Tibial artery (tissue), 4 donors: ENCODE measurements around the gene MDM2.
"Not testable (repeated sequence)": the region's sequence is repeated elsewhere in the genome, so short reads cannot be mapped to it uniquely, and the experiment has no call there.

Experiments used
- DNase-seq, 2 donors: peaks; one replicate each; pipeline ENCODE4 v3.0.0-alpha.2; 2019
- H3K27ac ChIP-seq, 2 donors: fragments of 200-600 bp; sonication (generic) in 1 of 2; 1 replicate in 1 of 2; 2 replicates in 1 of 2; pipeline ENCODE4 v1.5.1; 2018 to 2019; ENCODE audit warnings: mild to moderate bottlenecking in 1 of 2
- H3K27me3 ChIP-seq, 2 donors: fragments of 200-600 bp; sonication (generic) in 1 of 2; one replicate each; pipeline versions ENCODE4 v1.5.1 to v1.6.0; 2016 to 2019
- H3K36me3 ChIP-seq, 3 donors: fragments of 200-600 bp; sonication (generic) in 2 of 3; one replicate each; pipeline ENCODE4 v1.5.1; 2016 to 2019; ENCODE audit warnings: mild to moderate bottlenecking in 2 of 3
- H3K4me1 ChIP-seq, 4 donors: fragments of 200-600 bp; sonication (generic) in 2 of 4; 1 replicate in 3 of 4; 2 replicates in 1 of 4; pipeline ENCODE4 v1.5.1; 2016 to 2019
- H3K4me3 ChIP-seq, 2 donors: fragments of 200-600 bp; sonication (generic) in 1 of 2; 1 replicate in 1 of 2; 2 replicates in 1 of 2; pipeline ENCODE4 v1.5.1; 2018 to 2019; ENCODE audit warnings: mild to moderate bottlenecking in 2 of 2
- H3K9me3 ChIP-seq, 3 donors: fragments of 200-600 bp; sonication (generic) in 1 of 3; one replicate each; pipeline ENCODE4 v1.5.1; 2016 to 2019
- intact Hi-C: fragments of 100-400 bp; cut with DNase I; formaldehyde crosslinking; loops from one replicate; pipeline ENCODE4 v1.15.0; 2023; ENCODE audit warnings: low total_unique reads
- TF ChIP-seq, protein P1 (sequence below), 2 experiments: fragments of 200-600 bp in 1 of 2; fragments of 450-650 bp in 1 of 2; IDR thresholded peaks; one replicate each; pipeline ENCODE4 v1.5.1; 2017 to 2019; ENCODE audit warnings: antibody characterized with exemption in 2 of 2, mild to moderate bottlenecking in 1 of 2, moderate library complexity in 1 of 2

MDM2 gene

DNA sequence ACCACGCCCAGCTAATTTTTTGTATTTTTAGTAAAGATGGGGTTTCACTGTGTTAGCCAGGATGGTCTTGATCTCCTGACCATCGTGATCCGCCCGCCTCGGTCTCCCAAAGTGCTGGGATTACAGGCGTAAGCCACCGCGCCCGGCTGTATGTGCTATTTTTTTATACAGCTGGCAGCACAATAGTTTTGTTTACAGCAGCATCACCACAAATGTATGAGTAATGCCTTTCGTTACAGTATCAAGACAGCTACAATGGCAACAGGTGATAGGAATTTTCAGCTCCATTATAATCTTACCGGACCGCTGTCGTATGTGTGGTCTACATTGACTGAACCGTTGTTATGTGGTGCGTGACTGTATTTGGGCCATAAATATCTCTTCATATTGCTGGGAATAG lies 11.6 kb upstream of the MDM2 start:
- intact Hi-C loops, result no loop called here
- DNase-seq, result no peak
- no peaks in the 10 kb centered on the region for H3K9me3 ChIP-seq
- H3K27me3 ChIP-seq, result no peaks in the 10 kb centered on the region
- H3K36me3 ChIP-seq, result no peaks in the 10 kb centered on the region
- TF ChIP-seq, protein P1, sequence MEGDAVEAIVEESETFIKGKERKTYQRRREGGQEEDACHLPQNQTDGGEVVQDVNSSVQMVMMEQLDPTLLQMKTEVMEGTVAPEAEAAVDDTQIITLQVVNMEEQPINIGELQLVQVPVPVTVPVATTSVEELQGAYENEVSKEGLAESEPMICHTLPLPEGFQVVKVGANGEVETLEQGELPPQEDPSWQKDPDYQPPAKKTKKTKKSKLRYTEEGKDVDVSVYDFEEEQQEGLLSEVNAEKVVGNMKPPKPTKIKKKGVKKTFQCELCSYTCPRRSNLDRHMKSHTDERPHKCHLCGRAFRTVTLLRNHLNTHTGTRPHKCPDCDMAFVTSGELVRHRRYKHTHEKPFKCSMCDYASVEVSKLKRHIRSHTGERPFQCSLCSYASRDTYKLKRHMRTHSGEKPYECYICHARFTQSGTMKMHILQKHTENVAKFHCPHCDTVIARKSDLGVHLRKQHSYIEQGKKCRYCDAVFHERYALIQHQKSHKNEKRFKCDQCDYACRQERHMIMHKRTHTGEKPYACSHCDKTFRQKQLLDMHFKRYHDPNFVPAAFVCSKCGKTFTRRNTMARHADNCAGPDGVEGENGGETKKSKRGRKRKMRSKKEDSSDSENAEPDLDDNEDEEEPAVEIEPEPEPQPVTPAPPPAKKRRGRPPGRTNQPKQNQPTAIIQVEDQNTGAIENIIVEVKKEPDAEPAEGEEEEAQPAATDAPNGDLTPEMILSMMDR (IDR thresholded peaks at IDR 0.05), result no peak
- H3K4me3 ChIP-seq, result no peak overlapping the region
- no peaks in the 10 kb centered on the region for H3K4me1 ChIP-seq
- no peak overlapping the region for H3K27ac ChIP-seq

DNA sequence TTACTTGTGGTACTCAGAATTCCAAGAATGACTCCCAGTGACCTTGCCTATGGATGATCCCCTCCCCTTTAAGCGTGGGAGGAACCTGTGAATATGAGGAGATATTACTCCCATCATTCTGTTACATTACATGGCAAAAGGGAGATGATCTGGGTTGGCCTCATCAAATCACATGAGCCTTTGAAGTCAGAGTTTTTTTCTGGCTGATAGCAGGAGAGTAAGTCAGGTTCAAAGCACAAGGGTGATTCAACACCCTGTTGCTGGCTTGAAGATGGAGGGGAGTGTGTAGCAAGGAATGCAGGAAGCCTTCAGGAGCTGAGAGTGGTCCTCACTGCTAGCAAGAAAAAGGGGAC lies 9.1 kb upstream of the MDM2 start:
- intact Hi-C loops, result no loop called here
- H3K4me3 ChIP-seq, result no peak overlapping the region
- DNase-seq, result no peak
- no peaks in the 10 kb centered on the region for H3K9me3 ChIP-seq
- H3K36me3 ChIP-seq, result no peaks in the 10 kb centered on the region
- no peaks in the 10 kb centered on the region for H3K4me1 ChIP-seq
- no peak overlapping the region for H3K27ac ChIP-seq
- no peaks in the 10 kb centered on the region for H3K27me3 ChIP-seq
- TF ChIP-seq, protein P1 (IDR thresholded peaks at IDR 0.05), result no peak

DNA sequence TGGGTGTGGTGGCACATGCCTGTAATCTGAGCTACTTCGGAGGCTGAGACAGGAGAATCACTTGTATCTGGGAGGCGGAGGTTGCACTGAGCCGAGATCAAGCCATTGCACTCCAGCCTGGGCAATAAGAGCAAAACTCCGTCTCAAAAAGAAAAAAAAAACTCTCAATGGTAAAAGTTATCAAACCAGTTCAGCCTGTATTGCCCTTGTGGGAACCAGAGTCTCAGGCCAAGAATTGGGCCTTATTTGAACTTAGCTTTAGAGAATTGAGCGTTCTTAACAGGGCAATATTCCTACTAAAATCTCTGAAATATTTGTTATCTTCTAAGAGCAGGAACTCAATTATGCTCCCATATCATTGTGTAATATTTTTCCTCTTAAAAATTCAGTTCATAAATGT lies 7.7 kb upstream of the MDM2 start:
- Histone ChIP-seq H3K4me3 (no peak overlapping the region), H3K9me3 (no peaks in the 10 kb centered on the region), H3K4me1 (no peaks in the 10 kb centered on the region), H3K27ac (no peak overlapping the region), H3K27me3 (no peaks in the 10 kb centered on the region), H3K36me3 (no peaks in the 10 kb centered on the region)
- no peak for DNase-seq
- TF ChIP-seq, protein P1 (IDR thresholded peaks at IDR 0.05), result no peak
- intact Hi-C loops, result no loop called here

DNA sequence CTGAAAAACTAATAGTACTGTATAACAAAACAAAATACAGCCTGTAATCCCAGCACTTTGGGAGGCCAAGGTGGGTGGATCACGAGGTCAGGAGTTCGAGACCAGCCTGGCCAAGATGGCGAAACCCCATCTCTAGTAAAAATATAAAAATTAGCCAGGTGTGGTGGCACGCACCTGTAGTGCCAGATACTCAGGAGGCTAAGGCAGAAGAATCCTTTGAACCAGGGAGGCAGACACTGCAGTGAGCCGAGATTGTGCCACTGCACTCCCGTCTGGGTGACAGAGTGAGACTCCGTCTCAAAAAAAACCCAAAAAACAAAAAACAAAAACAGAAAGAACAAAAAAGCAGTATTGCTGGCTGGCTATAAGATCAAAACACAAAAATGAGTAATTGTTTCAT lies 6.9 kb upstream of the MDM2 start:
- H3K4me1 ChIP-seq, H3K36me3 ChIP-seq, intact Hi-C loops, DNase-seq, H3K4me3 ChIP-seq, H3K27me3 ChIP-seq, H3K27ac ChIP-seq, H3K9me3 ChIP-seq: not testable (repeated sequence)

DNA sequence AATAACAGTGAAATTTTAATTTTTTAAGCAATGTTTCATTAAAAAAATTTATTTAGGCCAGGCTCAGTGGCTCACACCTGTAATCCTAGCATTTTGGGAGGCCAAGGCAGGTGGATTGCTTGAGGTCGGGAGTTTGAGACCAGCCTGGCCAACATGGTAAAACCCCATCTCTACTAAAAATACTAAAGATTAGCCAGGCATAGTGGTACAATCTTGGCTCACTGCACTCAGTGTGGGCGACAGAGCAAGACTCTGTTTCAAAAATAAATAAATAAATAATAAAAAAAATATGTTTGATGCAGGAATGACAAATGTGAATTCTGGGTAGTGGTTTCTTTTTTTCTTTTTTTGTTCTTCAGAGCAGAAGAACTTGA lies 5.6 kb upstream of the MDM2 start:
- H3K27me3 ChIP-seq, H3K9me3 ChIP-seq, H3K4me3 ChIP-seq, DNase-seq, H3K4me1 ChIP-seq, intact Hi-C loops, H3K27ac ChIP-seq, H3K36me3 ChIP-seq: not testable (repeated sequence)

DNA sequence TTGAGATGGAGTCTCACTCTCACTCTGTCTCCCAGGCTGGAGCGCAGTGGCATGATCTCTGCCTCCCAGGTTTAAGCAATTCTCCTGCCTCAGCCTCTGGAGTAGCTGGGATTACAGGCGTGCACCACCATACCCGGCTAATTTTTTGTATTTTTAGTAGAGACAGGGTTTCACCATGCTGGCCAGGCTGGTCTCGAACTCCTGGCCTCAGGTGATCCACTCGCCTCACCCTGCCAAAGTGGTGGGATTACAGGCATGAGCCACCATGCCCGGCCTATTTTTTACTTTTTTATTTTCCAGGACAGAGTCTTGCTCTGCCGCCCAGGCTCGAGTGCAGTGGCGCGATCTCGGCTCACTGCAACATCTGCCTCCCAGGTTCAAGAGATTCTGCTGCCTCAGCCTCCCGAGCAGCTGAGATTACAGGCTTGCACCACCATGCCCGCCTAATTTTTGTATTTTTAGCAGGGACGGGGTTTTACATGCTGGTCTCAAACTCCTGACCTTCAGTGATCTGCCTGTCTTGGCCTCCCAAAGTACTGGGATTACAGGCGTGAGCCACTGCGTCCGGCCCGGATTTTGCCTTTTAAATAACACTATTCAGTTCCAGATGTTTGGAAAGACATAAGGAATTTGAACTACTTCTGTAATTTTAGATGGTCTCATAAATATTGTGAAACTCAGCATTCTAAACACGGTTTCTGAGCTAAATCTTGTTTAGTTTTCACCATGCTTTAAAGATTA lies 4.9 kb upstream of the MDM2 start:
- H3K9me3 ChIP-seq, DNase-seq, H3K4me1 ChIP-seq, H3K27ac ChIP-seq, H3K4me3 ChIP-seq, H3K27me3 ChIP-seq, H3K36me3 ChIP-seq, intact Hi-C loops: not testable (repeated sequence)

DNA sequence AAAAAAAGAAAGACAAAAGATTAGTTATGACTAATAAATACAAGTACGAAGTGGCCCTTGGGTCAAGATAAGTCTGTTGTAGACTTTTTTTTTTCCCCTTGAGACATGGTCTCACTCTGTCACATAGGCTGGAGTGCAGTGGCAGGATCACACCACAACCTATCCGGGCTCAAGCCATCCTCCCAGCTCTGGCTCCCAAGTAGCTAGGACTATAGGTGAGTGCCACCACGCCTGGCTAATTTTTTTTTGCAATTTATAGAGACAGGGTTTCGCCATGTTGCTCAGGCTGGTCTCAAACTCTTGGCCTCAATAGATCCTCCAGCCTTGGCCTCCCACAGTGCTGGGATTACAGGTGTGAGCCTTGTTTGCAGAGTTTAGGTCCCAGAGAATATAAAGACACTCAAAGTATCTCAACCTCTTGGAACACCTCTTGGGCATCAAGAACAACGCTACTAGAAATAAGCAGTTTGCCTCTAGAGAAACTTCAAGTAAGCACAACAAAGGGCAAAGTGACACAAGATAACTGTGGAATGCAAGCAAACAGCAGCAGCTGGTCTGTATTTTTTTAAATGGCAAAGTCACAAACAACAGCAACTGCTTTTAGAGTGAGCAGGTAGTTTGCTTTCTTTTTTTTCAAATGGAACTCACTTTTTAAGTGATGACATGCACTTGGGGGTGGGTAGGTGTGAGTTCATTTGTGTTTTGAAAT lies 3.9 kb upstream of the MDM2 start:
- no peak for DNase-seq
- intact Hi-C loops, result no loop called here
- TF ChIP-seq, protein P1 (IDR thresholded peaks at IDR 0.05), result no peak
- H3K4me1 ChIP-seq, result peaks cover 0 to 6% (median 0%) of the 10 kb centered on the region in 4 donors
- H3K27ac ChIP-seq, result no peak overlapping the region
- H3K36me3 ChIP-seq, result no peaks in the 10 kb centered on the region
- no peak overlapping the region for H3K4me3 ChIP-seq
- no peaks in the 10 kb centered on the region for H3K27me3 ChIP-seq
- H3K9me3 ChIP-seq, result no peaks in the 10 kb centered on the region
